SIG-M5 (cell line): ENCODE results near the gene RAD51AP1.

Experiments
- DNase-seq: peaks from one replicate; lab custom pipeline; 2025; lab: John Stamatoyannopoulos, UW

Gene RAD51AP1

DNA sequence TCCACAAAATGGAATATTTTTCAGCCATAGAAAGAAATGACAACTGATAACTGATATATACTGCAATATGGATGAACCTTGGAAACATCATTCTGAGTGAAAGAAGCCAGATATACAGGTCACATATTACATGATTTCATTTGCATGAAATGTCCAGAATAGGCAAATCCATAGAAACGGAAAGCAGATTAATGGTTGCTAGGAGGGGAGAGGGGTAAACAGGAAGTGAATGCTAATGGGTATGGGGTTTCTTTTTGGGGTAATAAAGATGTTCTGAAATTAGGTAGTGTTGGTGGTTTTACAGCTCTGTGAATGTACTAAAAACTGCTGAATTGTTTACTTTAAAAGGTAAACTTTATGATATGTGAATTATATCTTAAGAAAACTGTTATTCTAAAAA lies 6.5 kb downstream of the RAD51AP1 start:
- no peak for DNase-seq

GRCh38 chr12:4552191-4552590 lies 13.5 kb downstream of the RAD51AP1 start:
- DNase-seq, result no peak

GRCh38 chr12:4553943-4554342 lies 15.3 kb downstream of the RAD51AP1 start:
- DNase-seq, result no peak

- no peak for DNase-seq
Observed at GRCh38 chr12:4555804-4556203, 17.1 kb downstream of the RAD51AP1 start.

- DNase-seq, result no peak
Observed at GRCh38 chr12:4556735-4557530, 18.2 kb downstream of the RAD51AP1 start.

- DNase-seq, result no peak
Observed at GRCh38 chr12:4557586-4557985, 18.9 kb downstream of the RAD51AP1 start.

- no peak for DNase-seq
Observed at GRCh38 chr12:4558171-4558570, 19.5 kb downstream of the RAD51AP1 start.

DNA sequence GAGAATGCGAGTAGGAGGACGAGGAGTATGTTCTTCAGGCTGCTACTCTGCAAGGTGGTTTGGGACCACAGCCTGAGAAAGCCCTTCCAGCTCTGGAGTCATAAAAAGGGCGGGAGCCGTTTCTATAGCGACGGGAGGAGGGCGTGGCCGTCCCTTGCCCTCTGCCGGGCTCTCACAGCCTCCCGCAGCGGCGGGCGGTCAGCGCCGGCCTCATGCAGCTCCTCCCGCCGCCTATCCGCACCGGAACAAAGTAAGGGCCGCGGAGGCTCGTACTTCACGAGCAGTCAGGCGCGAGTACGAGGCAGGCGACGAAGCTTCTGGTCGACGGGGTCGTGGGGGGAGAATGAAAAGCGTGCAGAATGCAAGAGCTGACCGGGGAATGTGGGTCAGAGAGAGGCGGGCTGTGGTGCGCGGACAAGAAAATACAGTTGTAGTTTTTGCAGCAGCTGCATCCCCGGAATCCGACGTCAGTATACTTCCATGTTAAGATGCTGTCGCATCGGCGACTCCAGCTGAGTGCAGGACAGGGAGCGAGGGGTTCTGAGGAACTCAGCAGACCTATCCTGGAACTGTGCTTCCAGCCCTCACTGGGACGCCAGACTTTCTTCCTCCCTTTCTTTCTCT lies 23.5 kb downstream of the RAD51AP1 start, which contains the start of gene DYRK4:
Gene DYRK4, plus strand, starts transcription at position 175 of the 624 bp plus-strand sequence. Its CDS starts 38 bp downstream, at position 213.
- no peak for DNase-seq

DNA sequence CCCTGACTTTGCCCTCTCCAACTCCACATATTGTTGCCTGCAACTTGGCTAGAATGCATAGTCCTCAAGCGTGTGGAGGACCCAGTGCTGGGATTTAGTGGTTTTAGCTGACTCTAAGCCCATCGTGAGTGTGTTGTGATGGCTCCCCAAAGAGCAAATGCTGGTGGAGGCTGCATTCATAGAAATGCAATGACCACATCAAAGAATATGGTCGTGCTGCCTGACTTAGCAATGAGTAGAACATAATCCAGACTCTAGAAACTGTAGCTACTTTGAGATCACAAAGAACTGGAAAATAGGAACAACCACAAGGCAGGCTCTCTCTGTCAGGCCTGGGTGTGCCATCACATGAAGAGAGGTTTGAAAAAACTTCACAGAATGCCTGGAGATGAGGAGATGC lies 24.6 kb downstream of the RAD51AP1 start:
- DNase-seq, result no peak

DNA sequence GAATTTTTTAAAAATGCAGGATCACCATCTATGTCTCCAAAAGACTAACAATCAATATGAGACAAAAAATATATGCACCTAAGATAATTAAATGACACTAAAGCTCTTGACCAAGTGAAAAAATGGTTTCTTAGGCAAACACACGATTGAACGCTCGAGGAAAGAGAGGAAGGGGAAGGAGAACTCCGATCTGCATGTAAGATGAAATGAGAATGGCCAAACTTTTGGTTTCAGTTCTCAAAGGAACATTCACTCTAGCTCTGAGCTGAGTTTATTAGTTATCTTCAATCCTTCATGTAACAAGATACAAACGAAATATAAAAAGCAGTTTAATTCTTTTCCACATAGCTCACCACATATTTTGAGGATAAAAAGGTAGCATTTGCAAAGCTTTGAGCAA lies 26.1 kb downstream of the RAD51AP1 start:
- no peak for DNase-seq

DNA sequence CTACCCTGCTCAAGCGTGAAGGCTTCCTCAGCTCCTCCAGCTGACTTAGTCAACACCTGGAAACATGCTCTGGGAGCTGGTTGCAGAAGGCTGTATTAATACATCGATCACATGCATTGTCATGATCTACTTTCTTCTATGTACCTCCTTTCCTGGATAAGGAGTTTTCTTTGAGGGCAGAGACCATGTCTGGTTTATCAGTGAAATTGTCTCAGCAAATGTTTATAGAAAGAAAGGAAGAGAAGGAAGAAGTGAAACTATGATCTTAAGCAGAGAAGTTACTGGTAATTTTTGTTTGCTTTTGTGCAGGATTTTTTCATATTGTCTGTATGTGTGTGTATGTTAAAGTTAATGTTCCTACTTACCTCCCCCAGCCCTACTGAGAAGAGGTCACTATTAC lies 27.8 kb downstream of the RAD51AP1 start:
- no peak for DNase-seq

GRCh38 chr12:4567073-4567881 lies 28.6 kb downstream of the RAD51AP1 start:
- peak; percentile 84 for DNase-seq

DNA sequence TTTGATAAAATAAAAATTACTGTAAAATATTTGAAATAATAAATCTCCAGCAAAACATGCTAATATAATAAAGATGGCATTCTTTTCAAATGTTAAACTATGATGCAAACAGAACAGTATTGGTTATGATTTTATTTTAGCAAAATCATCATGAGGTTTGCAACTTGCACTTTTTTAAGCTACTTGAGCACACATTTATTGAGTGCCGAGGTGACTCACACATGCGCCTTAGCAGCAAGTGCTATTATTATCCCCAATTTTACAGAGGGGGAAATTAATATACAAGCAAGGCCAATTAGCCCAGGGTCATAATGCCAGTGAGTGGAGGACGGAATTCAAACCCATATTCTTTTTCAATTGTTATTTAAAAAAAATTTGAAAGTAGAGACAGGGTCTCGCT lies 30.6 kb downstream of the RAD51AP1 start:
- no peak for DNase-seq

DNA sequence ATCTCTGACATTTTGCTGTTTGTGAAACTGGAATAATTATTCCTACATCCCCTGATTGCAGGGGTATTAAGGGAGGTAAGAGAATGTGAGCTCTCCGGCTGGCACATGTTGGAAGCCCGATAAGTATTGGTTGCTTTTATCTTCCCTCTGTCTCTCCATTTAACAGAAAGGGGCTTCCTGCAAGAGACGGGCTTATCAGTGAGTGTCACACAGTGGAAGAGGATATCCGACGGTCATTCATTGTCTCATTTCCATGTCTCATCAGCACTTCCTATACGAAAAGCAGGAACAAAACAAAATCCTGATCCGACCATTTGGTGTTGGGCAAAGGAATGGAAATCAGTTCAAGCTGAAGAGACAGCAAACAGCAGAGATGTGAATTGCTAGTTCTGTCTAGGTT lies 34.0 kb downstream of the RAD51AP1 start:
- no peak for DNase-seq

- no peak for DNase-seq
Observed at GRCh38 chr12:4579305-4580102, 40.8 kb downstream of the RAD51AP1 start.

DNA sequence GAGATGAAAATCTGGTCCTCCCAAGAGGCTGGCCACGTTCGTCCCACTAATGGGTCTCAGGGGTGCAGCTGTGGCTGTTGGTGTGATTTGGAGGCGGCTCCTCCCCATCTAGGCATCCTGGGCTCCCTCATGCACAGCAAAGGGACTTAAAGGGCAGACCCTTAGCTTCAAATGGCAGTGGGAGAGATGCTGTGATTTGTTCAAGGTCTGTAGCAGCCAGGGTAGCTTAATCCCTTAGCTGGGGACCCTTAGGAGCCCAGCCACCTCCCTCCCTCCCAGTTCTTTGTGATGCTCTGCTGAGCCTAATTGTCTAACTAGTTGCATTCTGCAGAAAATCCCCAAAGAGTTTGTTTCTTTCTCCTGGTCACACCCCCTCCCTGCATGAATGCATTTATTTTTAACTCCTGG lies 41.6 kb downstream of the RAD51AP1 start:
- DNase-seq, result no peak

DNA sequence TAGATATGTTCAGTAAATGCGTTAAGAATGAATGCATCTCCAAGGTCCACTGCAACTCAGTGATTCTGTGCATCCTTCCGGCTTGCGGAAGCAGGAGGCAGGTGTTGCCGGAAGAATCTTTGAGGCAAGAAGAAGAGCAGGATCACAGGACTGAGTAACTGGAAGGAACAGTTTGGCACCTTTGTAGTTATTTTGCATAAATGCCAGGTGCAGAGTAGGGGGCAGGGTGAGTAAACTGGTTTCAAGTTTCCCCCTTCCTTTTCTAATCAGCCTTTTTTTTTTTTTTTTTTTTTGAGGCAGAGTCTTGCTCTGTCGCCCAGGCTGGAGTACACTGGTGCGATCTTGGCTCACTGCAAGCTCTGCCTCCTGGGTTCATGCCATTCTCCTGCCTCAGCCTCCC lies 45.6 kb downstream of the RAD51AP1 start:
- DNase-seq, result no peak

DNA sequence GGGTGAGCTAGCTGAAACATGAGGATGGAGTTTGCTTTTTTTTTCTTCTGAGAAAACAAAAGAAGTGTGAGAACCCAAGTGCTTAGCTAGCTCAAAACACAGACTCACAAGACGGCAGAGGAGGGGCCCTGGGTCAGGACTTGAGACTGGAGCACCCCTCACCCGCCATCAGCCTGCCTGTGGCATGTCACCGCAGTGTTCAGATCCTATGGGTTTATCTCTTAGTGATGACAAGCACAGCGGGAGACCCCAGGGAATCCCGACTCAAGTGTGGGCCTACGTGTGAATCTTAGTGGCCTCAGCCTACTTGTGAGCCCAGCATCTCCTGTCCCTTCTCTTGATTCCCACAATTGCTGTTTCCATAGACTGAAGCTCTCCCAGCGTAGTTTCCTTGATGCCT lies 46.2 kb downstream of the RAD51AP1 start:
- DNase-seq, result no peak

- DNase-seq, result no peak
Observed at GRCh38 chr12:4586500-4586899, 47.8 kb downstream of the RAD51AP1 start.

- no peak for DNase-seq
Observed at GRCh38 chr12:4587108-4587507, 48.4 kb downstream of the RAD51AP1 start.

DNA sequence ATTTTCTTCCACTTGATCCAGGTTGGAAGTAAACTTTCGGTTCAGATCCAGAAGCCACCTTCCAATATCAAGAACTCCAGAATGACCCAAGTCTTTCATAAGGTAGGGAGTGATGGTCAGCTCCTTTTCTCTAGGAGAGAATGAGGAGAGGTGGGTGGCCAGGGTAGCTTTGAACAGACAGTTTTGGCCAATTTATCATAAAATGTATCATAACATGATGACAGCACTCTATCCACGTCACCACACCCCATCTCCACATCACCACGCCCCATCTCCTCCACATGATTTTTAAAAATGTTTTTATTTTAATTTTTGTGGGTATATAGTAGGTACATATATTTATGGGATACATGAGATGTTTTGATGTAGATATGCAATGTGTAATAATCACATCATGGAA lies 50.2 kb downstream of the RAD51AP1 start:
- DNase-seq, result no peak

DNA sequence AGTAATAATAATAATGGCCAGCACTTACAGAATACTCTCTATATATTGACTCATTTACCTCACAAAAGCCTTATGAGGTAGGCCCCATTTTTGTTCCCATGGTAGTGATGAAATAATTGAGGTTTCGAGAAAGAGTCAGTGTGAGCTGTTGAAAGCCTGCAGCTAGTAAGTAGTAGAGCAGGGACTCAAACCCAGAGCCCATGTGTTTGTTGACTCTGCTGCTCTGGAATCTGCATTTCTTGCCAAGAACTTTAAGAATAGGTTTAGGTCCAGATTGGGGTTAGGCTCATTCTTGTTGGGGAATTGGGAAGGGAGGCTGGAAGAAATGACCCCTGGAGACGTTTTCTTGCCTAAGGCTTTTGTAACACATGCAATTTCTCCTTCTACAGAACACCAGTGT lies 51.3 kb downstream of the RAD51AP1 start:
- no peak for DNase-seq
